ENCODE data around the gene PAX3. TPM values are rescaled to one million over a fixed set of nuclear protein-coding genes. Genes with fewer than 3 reads are reported as not detected.

PAX3 gene
- total RNA-seq, 3 donors from 2014 or later: not detected

- no peaks in the 10 kb centered on the region for H3K9me3 Mint-ChIP-seq
- DNase-seq (no peak), ATAC-seq (no peak)
- H3K27me3 Mint-ChIP-seq (ENCODE audit: low read depth): peaks cover 96% of the 10 kb centered on the region
- peaks cover 31% of the 10 kb centered on the region for H3K4me1 Mint-ChIP-seq (ENCODE audit: low read depth)
- H3K4me3 Mint-ChIP-seq: peak overlapping the region; percentile 75
- H3K36me3 Mint-ChIP-seq (ENCODE audit: insufficient read depth): peaks cover 2% of the 10 kb centered on the region
Observed at GRCh38 chr2:222304737-222305515, 6.1 kb upstream of the PAX3 start.

GRCh38 chr2:222303828-222304736 lies 5.3 kb upstream of the PAX3 start:
- no peak for ATAC-seq
- H3K36me3 Mint-ChIP-seq (ENCODE audit: insufficient read depth): peaks cover 2% of the 10 kb centered on the region
- no peak for DNase-seq
- peak overlapping the region; percentile 75 for H3K4me3 Mint-ChIP-seq
- H3K9me3 Mint-ChIP-seq: peaks cover 4% of the 10 kb centered on the region
- H3K27me3 Mint-ChIP-seq (ENCODE audit: low read depth): peaks cover 96% of the 10 kb centered on the region
- peaks cover 37% of the 10 kb centered on the region for H3K4me1 Mint-ChIP-seq (ENCODE audit: low read depth)

- ATAC-seq (no peak), DNase-seq (no peak)
- peaks cover 2% of the 10 kb centered on the region for H3K36me3 Mint-ChIP-seq (ENCODE audit: insufficient read depth)
- peaks cover 5% of the 10 kb centered on the region for H3K9me3 Mint-ChIP-seq
- H3K4me1 Mint-ChIP-seq (ENCODE audit: low read depth): peaks cover 39% of the 10 kb centered on the region
- H3K4me3 Mint-ChIP-seq: no peak overlapping the region
- peaks cover 96% of the 10 kb centered on the region for H3K27me3 Mint-ChIP-seq (ENCODE audit: low read depth)
Observed at GRCh38 chr2:222303045-222303827, 4.4 kb upstream of the PAX3 start.

DNA sequence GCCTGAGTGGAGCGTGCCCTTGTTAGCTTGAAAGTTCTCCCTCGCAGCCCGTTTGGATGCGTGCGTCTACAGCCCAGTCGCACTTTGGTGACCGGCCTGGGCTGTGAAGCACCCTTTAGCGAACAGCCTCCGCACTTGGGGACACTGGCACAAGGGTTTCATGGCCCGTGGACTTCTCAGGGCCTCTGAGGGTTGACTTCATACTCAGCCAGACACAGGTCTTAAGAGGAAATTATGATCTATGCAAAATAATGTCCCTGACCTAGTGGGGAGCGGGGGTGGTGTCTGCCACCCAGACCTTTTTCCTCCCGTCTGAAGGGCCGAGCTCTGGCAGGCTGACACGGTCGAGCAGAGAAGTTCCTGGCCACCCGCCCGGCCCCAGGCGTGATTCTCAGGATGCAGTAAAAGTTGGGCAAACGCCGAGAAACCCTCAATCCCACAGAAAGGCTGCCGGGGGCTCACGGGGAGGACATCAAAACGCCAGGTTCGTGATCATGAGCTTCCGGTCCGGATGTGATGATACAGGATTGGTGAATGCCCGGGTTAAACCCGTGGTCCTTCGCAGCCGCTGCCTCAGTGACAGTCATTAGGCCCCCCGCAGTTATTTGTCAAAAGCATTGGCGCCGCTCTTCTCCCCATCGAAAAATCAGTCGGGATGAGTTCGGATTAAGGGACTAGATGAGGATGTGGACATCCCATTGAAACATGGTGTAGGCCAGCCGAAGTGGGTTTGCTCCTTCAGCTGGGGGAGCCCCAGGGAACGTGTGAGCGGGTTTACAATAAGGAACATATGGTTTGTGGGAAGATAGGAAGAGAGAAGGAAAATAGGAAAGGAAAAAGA lies 3.6 kb upstream of the PAX3 start:
- no peak for ATAC-seq
- DNase-seq: no peak
- Mint-ChIP-seq H3K9me3 (peaks cover 5% of the 10 kb centered on the region), H3K4me1 (ENCODE audit: low read depth) (peaks cover 43% of the 10 kb centered on the region), H3K36me3 (ENCODE audit: insufficient read depth) (peaks cover 2% of the 10 kb centered on the region), H3K27me3 (ENCODE audit: low read depth) (peaks cover 95% of the 10 kb centered on the region), H3K4me3 (no peak overlapping the region)

GRCh38 chr2:222301796-222302118 lies 3.0 kb upstream of the PAX3 start:
- DNase-seq: no peak

DNA sequence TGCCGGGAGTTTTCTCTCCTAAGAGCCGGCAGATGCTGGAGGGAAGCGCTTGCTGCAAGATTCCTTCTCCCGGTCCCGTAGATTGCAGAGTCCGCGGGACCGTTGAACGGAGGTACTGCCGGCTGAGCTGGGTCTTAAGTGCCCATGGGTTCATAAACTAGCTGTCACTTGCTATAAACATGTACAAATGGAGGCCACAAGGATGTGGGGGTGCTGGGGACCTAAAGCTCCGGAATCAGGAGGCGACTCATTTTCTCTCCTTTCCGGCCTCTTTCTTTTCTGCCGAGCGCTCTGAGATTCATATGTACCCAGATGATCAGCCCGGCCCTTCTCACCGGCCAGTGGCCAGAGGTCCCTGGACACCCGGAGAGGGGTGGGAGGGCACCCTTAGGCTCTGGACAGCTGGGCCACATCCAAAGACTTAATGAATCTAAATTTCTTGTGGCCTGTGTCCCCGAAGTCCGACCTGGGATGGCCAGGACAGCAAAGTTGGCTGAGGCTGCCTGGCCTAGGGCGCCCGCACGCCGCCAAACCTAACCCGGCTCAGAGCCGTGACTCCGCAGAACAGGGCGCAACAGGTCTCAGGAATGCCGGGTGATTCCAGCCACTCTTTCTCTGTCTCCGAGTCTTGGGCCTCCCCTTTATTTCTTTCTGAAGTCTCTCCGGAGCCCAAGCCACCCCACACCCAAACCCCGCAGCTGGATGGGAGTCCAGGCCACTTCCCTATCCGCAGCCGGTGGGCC lies 2.4 kb upstream of the PAX3 start:
- Mint-ChIP-seq H3K4me3 (no peak overlapping the region), H3K27me3 (ENCODE audit: low read depth) (peaks cover 96% of the 10 kb centered on the region), H3K36me3 (ENCODE audit: insufficient read depth) (peaks cover 2% of the 10 kb centered on the region), H3K9me3 (peaks cover 5% of the 10 kb centered on the region), H3K4me1 (ENCODE audit: low read depth) (peaks cover 47% of the 10 kb centered on the region)
- no peak for ATAC-seq
- DNase-seq: no peak

More at GRCh38 chr2:222301796-222302118, 3.0 kb upstream of the PAX3 start:
- Mint-ChIP-seq H3K9me3 (peaks cover 5% of the 10 kb centered on the region), H3K4me3 (no peak overlapping the region), H3K27me3 (ENCODE audit: low read depth) (peaks cover 95% of the 10 kb centered on the region), H3K36me3 (ENCODE audit: insufficient read depth) (peaks cover 2% of the 10 kb centered on the region), H3K4me1 (ENCODE audit: low read depth) (peaks cover 45% of the 10 kb centered on the region)
- ATAC-seq: no peak

- no peak for ATAC-seq
- H3K27me3 Mint-ChIP-seq (ENCODE audit: low read depth): peaks cover 97% of the 10 kb centered on the region
- no peak for DNase-seq
- peaks cover 2% of the 10 kb centered on the region for H3K36me3 Mint-ChIP-seq (ENCODE audit: insufficient read depth)
- peaks cover 49% of the 10 kb centered on the region for H3K4me1 Mint-ChIP-seq (ENCODE audit: low read depth)
- H3K4me3 Mint-ChIP-seq: no peak overlapping the region
- peaks cover 5% of the 10 kb centered on the region for H3K9me3 Mint-ChIP-seq
Observed at GRCh38 chr2:222300726-222301052, 1.9 kb upstream of the PAX3 start.

GRCh38 chr2:222299906-222300725 lies 1.3 kb upstream of the PAX3 start:
- no peak for ATAC-seq
- peaks cover 5% of the 10 kb centered on the region for H3K9me3 Mint-ChIP-seq
- H3K4me1 Mint-ChIP-seq (ENCODE audit: low read depth): peaks cover 50% of the 10 kb centered on the region
- H3K36me3 Mint-ChIP-seq (ENCODE audit: insufficient read depth): peaks cover 2% of the 10 kb centered on the region
- DNase-seq: no peak
- H3K27me3 Mint-ChIP-seq (ENCODE audit: low read depth): peaks cover 97% of the 10 kb centered on the region
- no peak overlapping the region for H3K4me3 Mint-ChIP-seq

DNA sequence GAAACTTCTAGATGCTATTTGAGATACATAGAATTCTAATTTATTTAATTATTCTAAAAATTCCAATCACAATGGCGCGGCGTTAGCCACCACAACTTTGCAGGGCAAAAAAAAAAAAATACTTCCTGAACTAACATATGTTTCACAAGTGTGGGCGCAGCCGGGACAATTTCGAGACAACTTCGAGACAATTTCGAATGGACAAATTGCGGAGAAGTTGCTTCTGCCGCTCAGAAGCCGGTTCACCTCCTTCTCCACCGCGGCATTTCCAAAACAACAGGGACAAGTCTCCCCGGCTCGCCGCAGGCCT lies 842 bp downstream of the PAX3 start:
- Mint-ChIP-seq H3K4me1 (ENCODE audit: low read depth) (peaks cover 45% of the 10 kb centered on the region), H3K9me3 (peaks cover 5% of the 10 kb centered on the region), H3K27me3 (ENCODE audit: low read depth) (peaks cover 97% of the 10 kb centered on the region), H3K36me3 (ENCODE audit: insufficient read depth) (peaks cover 2% of the 10 kb centered on the region), H3K4me3 (no peak overlapping the region)
- DNase-seq: no peak
- no peak for ATAC-seq

GRCh38 chr2:222297600-222297935 lies 1.2 kb downstream of the PAX3 start:
- no peak for DNase-seq
- Mint-ChIP-seq H3K4me1 (ENCODE audit: low read depth) (peaks cover 42% of the 10 kb centered on the region), H3K36me3 (ENCODE audit: insufficient read depth) (no peaks in the 10 kb centered on the region), H3K4me3 (no peak overlapping the region), H3K9me3 (peaks cover 5% of the 10 kb centered on the region), H3K27me3 (ENCODE audit: low read depth) (peaks cover 97% of the 10 kb centered on the region)
- no peak for ATAC-seq

GRCh38 chr2:222296911-222297599 lies 1.7 kb downstream of the PAX3 start:
- Mint-ChIP-seq H3K9me3 (peaks cover 5% of the 10 kb centered on the region), H3K27me3 (ENCODE audit: low read depth) (peaks cover 97% of the 10 kb centered on the region), H3K4me1 (ENCODE audit: low read depth) (peaks cover 38% of the 10 kb centered on the region), H3K36me3 (ENCODE audit: insufficient read depth) (no peaks in the 10 kb centered on the region), H3K4me3 (no peak overlapping the region)
- ATAC-seq: no peak
- no peak for DNase-seq

DNA sequence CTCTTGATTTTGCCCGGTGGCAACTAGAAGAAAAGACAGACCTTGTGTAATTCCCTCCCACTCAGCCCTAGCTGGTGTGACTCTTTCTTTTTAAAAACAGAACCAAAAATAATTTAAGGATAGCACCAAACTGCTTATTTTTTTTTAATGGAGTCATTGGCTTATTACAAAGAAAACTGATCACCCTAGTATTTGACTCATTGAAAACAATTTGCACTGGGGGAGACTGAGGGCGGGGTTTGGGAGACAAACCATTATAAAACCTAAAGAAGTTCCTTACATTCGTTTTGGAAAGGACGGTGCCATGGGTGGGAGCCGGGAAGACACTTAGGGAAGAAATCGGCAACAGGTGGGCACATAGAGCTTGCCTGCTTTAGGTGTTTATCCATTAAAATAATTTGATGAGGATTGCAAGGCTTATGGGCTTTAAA lies 2.5 kb downstream of the PAX3 start:
- ATAC-seq (no peak), DNase-seq (no peak)
- H3K9me3 Mint-ChIP-seq: peaks cover 5% of the 10 kb centered on the region
- no peaks in the 10 kb centered on the region for H3K36me3 Mint-ChIP-seq (ENCODE audit: insufficient read depth)
- no peak overlapping the region for H3K4me3 Mint-ChIP-seq
- peaks cover 98% of the 10 kb centered on the region for H3K27me3 Mint-ChIP-seq (ENCODE audit: low read depth)
- H3K4me1 Mint-ChIP-seq (ENCODE audit: low read depth): peaks cover 38% of the 10 kb centered on the region

Data from activated T-cell treated with anti-CD3 and anti-CD28 coated beads, Interleukin-2, amount 50 U/mL, for 4 hours (primary cell).